H1 (cell line): ENCODE results near the gene GJD3. TPM values are rescaled to one million over a fixed set of nuclear protein-coding genes. Genes with fewer than 3 reads are reported as not detected.

Experiments
- CTCF ChIA-PET: fragments of 300-600 bp; sonication (Branson Sonifier 250); formaldehyde crosslinking; loops from one replicate; lab custom pipeline; 2021; ENCODE audit not compliant: partially characterized antibody; lab: Charles Lee
- POLR2A ChIA-PET: fragments of 300-600 bp; sonication (Branson Sonifier 250); formaldehyde crosslinking; loops from one replicate; lab custom pipeline; 2021; ENCODE audit warnings: inconsistent platforms; ENCODE audit not compliant: partially characterized antibody; lab: Charles Lee
- DNase-seq, 2 experiments: peaks; one replicate each; pipeline versions ENCODE4 v3.0.0 to v3.0.0-alpha.2; 2010 to 2022; ENCODE audit warnings: low spot score in 2 of 2, low read depth in 1 of 2, mixed read lengths in 1 of 2
- FAIRE-seq: peaks from 2 replicates; lab custom pipeline; 2011; peaks lifted over from hg19 to GRCh38; lab: Jason Lieb, UNC
- H2AFZ ChIP-seq: 2 replicates; pipeline ENCODE4 v1.8.1; 2012; ENCODE audit warnings: low read length, inconsistent platforms
- H2AK5ac ChIP-seq: 2 replicates; pipeline ENCODE4 v1.6.1; 2013; ENCODE audit warnings: low read depth, low read length
- H2BK120ac ChIP-seq: replicated peaks from 2 replicates; pipeline ENCODE3; 2013; ENCODE audit warnings: low read depth, low read length, inconsistent platforms
- H2BK12ac ChIP-seq: 2 replicates; pipeline ENCODE4 v1.6.1; 2013; ENCODE audit warnings: low read depth, low read length
- H2BK15ac ChIP-seq: 2 replicates; pipeline ENCODE4 v1.6.1; 2013; ENCODE audit warnings: low read length
- H2BK20ac ChIP-seq: 2 replicates; pipeline ENCODE4 v1.6.1; 2013; ENCODE audit warnings: low read length
- H2BK5ac ChIP-seq: 2 replicates; pipeline ENCODE4 v1.6.1; 2013; ENCODE audit warnings: low read depth, low read length
- H3K14ac ChIP-seq: 2 replicates; pipeline ENCODE4 v1.6.1; 2013; ENCODE audit warnings: inconsistent platforms; ENCODE audit not compliant: insufficient read length
- H3K18ac ChIP-seq: 2 replicates; pipeline ENCODE4 v1.6.1; 2013; ENCODE audit warnings: low read length; ENCODE audit errors: extremely low read depth
- H3K23ac ChIP-seq: 2 replicates; pipeline ENCODE4 v1.6.1; 2013; ENCODE audit warnings: inconsistent platforms; ENCODE audit not compliant: insufficient read length
- H3K23me2 ChIP-seq: 2 replicates; pipeline ENCODE4 v1.6.1; 2013; ENCODE audit warnings: low read depth, low read length
- H3K27ac ChIP-seq: 2 replicates; pipeline ENCODE4 v1.6.1; 2011; ENCODE audit warnings: low read depth, low read length, inconsistent platforms
- H3K27me3 ChIP-seq, 4 experiments: replicated peaks in 1 of 4; 1 replicate in 1 of 4; 2 replicates in 3 of 4; pipeline versions ENCODE4 v1.6.1 to v1.8.1; 2011 to 2013; ENCODE audit warnings: low read length in 3 of 4, mild to moderate bottlenecking in 3 of 4, inconsistent platforms in 2 of 4, mixed read lengths in 2 of 4, moderate library complexity in 1 of 4; ENCODE audit not compliant: control insufficient read depth in 3 of 4, insufficient read depth in 3 of 4; ENCODE audit errors: extremely low read depth in 1 of 4
- H3K36me3 ChIP-seq, 4 experiments: 2 replicates each; pipeline versions ENCODE4 v1.6.1 to v1.8.1; 2011 to 2013; ENCODE audit warnings: mild to moderate bottlenecking in 4 of 4, low read length in 3 of 4, moderate library complexity in 2 of 4, control low read depth in 1 of 4, inconsistent platforms in 1 of 4; ENCODE audit not compliant: insufficient read depth in 4 of 4, control insufficient read depth in 2 of 4
- H3K4ac ChIP-seq: replicated peaks from 2 replicates; pipeline ENCODE3; 2013; ENCODE audit warnings: low read length, low read depth, mixed read lengths, inconsistent platforms; ENCODE audit not compliant: insufficient read length
- H3K4me1 ChIP-seq, 4 experiments: replicated peaks in 1 of 4; 1 replicate in 1 of 4; 2 replicates in 3 of 4; pipeline versions ENCODE4 v1.6.1 to v1.8.1; 2011 to 2013; ENCODE audit warnings: low read length in 3 of 4, inconsistent platforms in 2 of 4, mixed read lengths in 1 of 4; ENCODE audit not compliant: insufficient read depth in 4 of 4, control insufficient read depth in 3 of 4
- H3K4me2 ChIP-seq, 2 experiments: 2 replicates each; pipeline versions ENCODE4 v1.6.1 to v1.8.1; 2011 to 2013; ENCODE audit warnings: low read depth in 2 of 2, low read length in 2 of 2, control low read depth in 1 of 2, inconsistent platforms in 1 of 2, mild to moderate bottlenecking in 1 of 2; ENCODE audit not compliant: insufficient read depth in 1 of 2
- H3K4me3 ChIP-seq, 4 experiments: fragments of 200-600, 300-600 bp in 1 of 4; sonication (generic), shearing (Covaris generic), sonication (Bioruptor Twin) in 1 of 4; 2 replicates each; pipeline versions ENCODE4 v1.5.1 to v1.8.1; 2011 to 2016; ENCODE audit warnings: low read length in 4 of 4, low read depth in 3 of 4, control low read depth in 2 of 4, inconsistent platforms in 2 of 4, mild to moderate bottlenecking in 2 of 4, mixed read lengths in 1 of 4, moderate library complexity in 1 of 4; ENCODE audit not compliant: insufficient read depth in 2 of 4; ENCODE audit errors: extremely low read depth in 1 of 4
- H3K56ac ChIP-seq: replicated peaks from 2 replicates; pipeline ENCODE3; 2013; ENCODE audit warnings: low read depth, mild to moderate bottlenecking, mixed read lengths, low read length, inconsistent platforms; ENCODE audit not compliant: insufficient read length
- H3K79me1 ChIP-seq: 2 replicates; pipeline ENCODE4 v1.6.1; 2013; ENCODE audit warnings: low read depth, low read length, control low read depth
- H3K79me2 ChIP-seq, 2 experiments: 2 replicates each; pipeline versions ENCODE4 v1.6.1 to v1.8.1; 2012 to 2013; ENCODE audit warnings: low read length in 2 of 2, mild to moderate bottlenecking in 2 of 2, inconsistent platforms in 1 of 2; ENCODE audit not compliant: insufficient read depth in 2 of 2, control insufficient read depth in 1 of 2
- H3K9ac ChIP-seq, 4 experiments: replicated peaks in 1 of 4; 1 replicate in 1 of 4; 2 replicates in 3 of 4; pipeline versions ENCODE4 v1.6.1 to v1.8.1; 2011 to 2013; ENCODE audit warnings: low read depth in 3 of 4, low read length in 3 of 4, control low read depth in 2 of 4, mild to moderate bottlenecking in 2 of 4, moderate library complexity in 2 of 4, inconsistent platforms in 1 of 4; ENCODE audit errors: extremely low read depth in 1 of 4
- H3K9me3 ChIP-seq, 2 experiments: 2 replicates each; pipeline versions ENCODE4 v1.6.1 to v1.8.1; 2012 to 2013; ENCODE audit warnings: mild to moderate bottlenecking in 2 of 2, moderate library complexity in 2 of 2, control low read depth in 1 of 2, inconsistent platforms in 1 of 2, low read depth in 1 of 2, low read length in 1 of 2, mixed read lengths in 1 of 2; ENCODE audit not compliant: insufficient read depth in 2 of 2
- H4K20me1 ChIP-seq, 2 experiments: replicated peaks in 1 of 2; 2 replicates each; pipeline versions ENCODE3 to v1.8.1; 2011 to 2013; ENCODE audit warnings: inconsistent platforms in 2 of 2, low read length in 2 of 2, mild to moderate bottlenecking in 1 of 2; ENCODE audit not compliant: insufficient read depth in 2 of 2, control insufficient read depth in 1 of 2
- H4K5ac ChIP-seq: 2 replicates; pipeline ENCODE4 v1.6.1; 2013; ENCODE audit warnings: low read length, low read depth, mixed read lengths, inconsistent platforms; ENCODE audit not compliant: insufficient read length
- H4K8ac ChIP-seq: 2 replicates; pipeline ENCODE4 v1.8.0; 2013; ENCODE audit warnings: mild to moderate bottlenecking, moderate library complexity, low read length, inconsistent platforms; ENCODE audit not compliant: insufficient read depth; ENCODE audit errors: extremely low read depth
- H4K91ac ChIP-seq: replicated peaks from 2 replicates; pipeline ENCODE3; 2013; ENCODE audit warnings: low read length, mixed read lengths, inconsistent platforms; ENCODE audit not compliant: insufficient read length
- CBX5 ChIP-seq: fragments of 300-800, 300-1000 bp; sonication (generic); IDR thresholded peaks from 2 replicates; pipeline ENCODE4 v1.7.1; 2016; ENCODE audit warnings: antibody characterized with exemption, low read length, low read depth
- NRF1 ChIP-seq: IDR thresholded peaks from 2 replicates; pipeline ENCODE4 v1.6.1; 2011; ENCODE audit warnings: mild to moderate bottlenecking, low read depth, low read length, improper control_type of control experiment
- SP2 ChIP-seq: IDR thresholded peaks from 2 replicates; pipeline ENCODE4 v1.6.1; 2012; ENCODE audit warnings: mild to moderate bottlenecking, low read length, inconsistent platforms
- WGBS, 2 experiments: shearing (Covaris generic) in 1 of 2; methylation state at CpG; one replicate each; pipeline versions ENCODE4 v1.1.6 to v1.1.7; 2013 to 2015; ENCODE audit warnings: low lambda C conversion rate in 2 of 2, mixed read lengths in 2 of 2, inconsistent platforms in 1 of 2, low coverage in 1 of 2, missing lambda C conversion rate in 1 of 2; ENCODE audit not compliant: insufficient replicate concordance in 2 of 2, insufficient coverage in 1 of 2, insufficient read length in 1 of 2; ENCODE audit errors: extremely low coverage in 1 of 2, missing lambda C conversion rate in 1 of 2; 5-methylcytosine and 5-hydroxymethylcytosine counted together
- polyA plus RNA-seq, 7 experiments: library from polyadenylated mRNA; depleted of rRNA in 3 of 7; stranded (reverse) in 5 of 7; unstranded in 2 of 7; fragments of >200 nt in 5 of 7; fragments of 200-250 nt in 2 of 7; gene quantifications; 1 replicate in 5 of 7; 2 replicates in 1 of 7; 4 replicates in 1 of 7; pipeline versions ENCODE4 v1.2.1 to v1.2.3, GENCODE V29; 2011 to 2013; ENCODE audit warnings: missing spikeins in 2 of 7, mixed read lengths in 2 of 7
- total RNA-seq: library from RNA; stranded (reverse); fragmentation: NEBNext Ultra II Directional; extraction: Animal tissue kit (Norgen Biotek cat#: 25700); gene quantifications from 2 replicates; pipeline ENCODE4 v1.2.1, GENCODE V29; 2021

Gene GJD3
- total and polyA plus RNA-seq, 2 of the 8 experiments (the other 6 are each of a cell fraction or from before 2014, with no cell fraction given), result 0.53 to 1.9 TPM

DNA sequence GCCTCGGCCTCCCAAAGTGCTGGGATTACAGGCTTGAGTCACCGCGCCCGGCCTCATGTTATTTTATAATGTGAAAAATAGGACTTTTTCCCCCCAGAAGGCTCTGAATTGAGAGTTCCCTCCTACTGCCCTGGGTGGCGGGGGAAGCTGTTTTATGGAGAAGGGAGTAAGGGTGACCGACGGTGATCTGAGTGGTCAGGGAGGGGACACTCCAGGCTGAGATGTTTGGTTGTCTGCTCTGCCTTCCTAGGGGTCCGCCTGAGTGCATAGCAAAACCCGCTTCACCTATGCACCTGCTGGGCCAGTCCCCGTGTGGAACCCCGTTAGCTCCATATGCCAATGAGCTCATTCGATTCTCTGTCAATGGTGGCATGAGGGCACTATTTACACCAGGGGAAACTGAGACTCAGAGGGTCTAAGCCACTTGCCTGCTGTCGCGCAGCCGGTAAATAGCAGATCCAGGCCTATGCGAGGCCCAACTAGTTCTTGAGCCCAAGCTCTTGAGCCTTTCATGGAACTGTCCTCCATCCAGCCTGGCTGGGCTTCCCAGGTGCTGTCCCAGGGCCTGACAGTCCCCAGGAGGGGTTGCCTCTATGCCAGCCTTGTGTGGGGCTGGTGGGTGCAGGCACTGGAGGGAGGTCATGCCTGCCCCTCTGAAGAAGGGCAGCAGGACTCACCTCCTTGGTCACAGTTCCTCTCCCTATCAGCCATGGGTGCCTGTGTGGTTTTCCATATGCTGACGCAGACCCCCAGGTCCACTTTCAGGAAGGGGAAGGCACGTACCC lies 1.7 kb upstream of the GJD3 start:
- Histone ChIP-seq H3K27me3 (peaks cover 8 to 27% (median 22%) of the 10 kb centered on the region in 4 experiments), H2BK20ac (0 out of 2 replicates have a peak overlapping the region, but pooled peaks have one; percentile 3), H2BK120ac (no peak overlapping the region), H4K91ac (no peak overlapping the region), H3K4me1 (peaks cover 6 to 29% (median 23%) of the 10 kb centered on the region in 4 experiments), H3K4me3 (no peak overlapping the region), H3K23ac (no peak overlapping the region), H3K79me2 (no peaks in the 10 kb centered on the region), H2AFZ (no peak overlapping the region), H3K4me2 (no peak overlapping the region), H3K9ac (no peak overlapping the region), H2AK5ac (no peak overlapping the region), H4K5ac (no peak overlapping the region), H2BK12ac (peak overlapping the region; percentile 71; the same call in 1 of the 2 replicates), H2BK15ac (no peak overlapping the region), H3K79me1 (no peaks in the 10 kb centered on the region), H3K56ac (no peak overlapping the region), H3K14ac (no peak overlapping the region), H3K4ac (no peak overlapping the region), H4K20me1 (peaks cover 0 to 2% of the 10 kb centered on the region in 2 experiments), H3K23me2 (peaks cover 18% of the 10 kb centered on the region; the same call in 1 of the 2 replicates), H3K18ac (no peak overlapping the region), H3K9me3 (no peaks in the 10 kb centered on the region), H3K27ac (no peak overlapping the region), H3K36me3 (no peaks in the 10 kb centered on the region), H2BK5ac (no peak overlapping the region), H4K8ac (no peak overlapping the region)
- ChIA-PET POLR2A (interaction anchor here (1.0 to 2.1 kb wide), 5 partner anchors 10 to 226 kb away, joined by 4 to 6 read pairs (median 5); partner anchors contain the start of gene CASC3), CTCF (interaction anchor here (0.6 to 30.8 kb wide), 11 partner anchors 9 to 743 kb away, joined by 3 to 1198 read pairs (median 6); partner anchors contain the start of gene RARA)
- no peak for DNase-seq
- 90% methylated on average over 18 of the region's 18 CpGs; no CpG with 5 or more reads in 1 of the 2 experiments for WGBS, 2 experiments
- FAIRE-seq, result no peak
- TF ChIP-seq SP2 (no peak), NRF1 (no peak), CBX5 (no peak)
